K562 (cell line): Measurements from ENCODE around the gene NCMAP. TPM values are rescaled to one million over a fixed set of nuclear protein-coding genes. Genes with fewer than 3 reads are reported as not detected.

Experiments
- CREBBP ChIP-seq: IDR thresholded peaks from one replicate; pipeline ENCODE4 v1.6.1; 2012; ENCODE audit warnings: low read depth, mild to moderate bottlenecking, control low read depth, inconsistent platforms, low read length
- EGR1 ChIP-seq: fragments of 450-650 bp; conservative IDR thresholded peaks from 2 replicates; pipeline ENCODE4 v1.6.1; 2017; ENCODE audit warnings: mild to moderate bottlenecking
- HDGF ChIP-seq: fragments of 450-650 bp; IDR thresholded peaks from 2 replicates; pipeline ENCODE4 v1.6.1; 2016
- IFI16 ChIP-seq: fragments of 250-450 bp; sonication (Bioruptor Pico); IDR thresholded peaks from 2 replicates; pipeline ENCODE4 v2.1.2; 2022; ENCODE audit warnings: mild to moderate bottlenecking, inconsistent platforms
- MYC ChIP-seq, 2 experiments: fragments of 250-450 bp in 1 of 2; sonication (Bioruptor Pico) in 1 of 2; IDR thresholded peaks; 2 replicates each; pipeline versions ENCODE4 v1.5.1 to v1.6.1; 2012 to 2021; ENCODE audit warnings: low read depth in 2 of 2, borderline replicate concordance in 1 of 2, improper control_type of control experiment in 1 of 2, low read length in 1 of 2, mild to moderate bottlenecking in 1 of 2, moderate library complexity in 1 of 2
- NCOA4 ChIP-seq: fragments of 450-650 bp; IDR thresholded peaks from 2 replicates; pipeline ENCODE4 v1.6.1; 2018; ENCODE audit warnings: mild to moderate bottlenecking; ENCODE audit not compliant: partially characterized antibody
- RAD21 ChIP-seq, 2 experiments: fragments of 250-450 bp in 1 of 2; fragments of 450-650 bp in 1 of 2; sonication (Bioruptor Pico) in 1 of 2; formaldehyde crosslinking in 1 of 2; IDR thresholded peaks in 1 of 2; conservative IDR thresholded peaks in 1 of 2; 2 replicates each; pipeline versions ENCODE4 v1.4.0 to v1.8.0; 2020 to 2022; ENCODE audit warnings: mild to moderate bottlenecking in 2 of 2, moderate library complexity in 1 of 2
- RUNX1 ChIP-seq: sonication (generic); IDR thresholded peaks from 2 replicates; pipeline ENCODE4 v1.6.1; 2016; ENCODE audit warnings: antibody characterized with exemption, low read depth
- ZC3H11A ChIP-seq: IDR thresholded peaks from 2 replicates; pipeline ENCODE4 v1.6.1; 2012; ENCODE audit warnings: low read depth, low read length, improper control_type of control experiment
- ZKSCAN8 ChIP-seq: fragments of 200-800 bp; sonication (Bioruptor generic); IDR thresholded peaks from 2 replicates; pipeline ENCODE4 v1.6.1; 2016; ENCODE audit warnings: missing genetic modification characterization, missing compliant biosample characterization
- ZNF584 ChIP-seq: fragments of 200-800 bp; sonication (Bioruptor generic); IDR thresholded peaks from 2 replicates; pipeline ENCODE4 v1.6.1; 2016; ENCODE audit warnings: low read depth, mild to moderate bottlenecking, missing genetic modification characterization, missing compliant biosample characterization
- ZNF586 ChIP-seq: fragments of 450-650 bp; formaldehyde crosslinking; conservative IDR thresholded peaks from 2 replicates; pipeline ENCODE4 v1.4.0; 2020; ENCODE audit warnings: mild to moderate bottlenecking, moderate library complexity
- polyA plus RNA-seq, 8 experiments: library from polyadenylated mRNA; depleted of rRNA in 4 of 8; stranded (reverse) in 5 of 8; unstranded in 3 of 8; fragments of >200 nt; fragmentation: Nextera tagmentation in 2 of 8; fragmentation: Illumina TruSeq in 1 of 8; extraction: Ambion mirVana in 2 of 8; extraction: Trizol in 1 of 8; gene quantifications; 2 replicates each; pipeline versions ENCODE4 v1.2.1 to v1.2.3, GENCODE V29; 2011 to 2014; ENCODE audit warnings: inconsistent platforms in 1 of 8, missing spikeins in 1 of 8
- total RNA-seq, 7 experiments: library from RNA; depleted of rRNA in 6 of 7; stranded (reverse); fragments of >200 nt in 6 of 7; fragmentation: Illumina TruSeq in 2 of 7; extraction: Trizol in 2 of 7; gene quantifications; 2 replicates each; pipeline versions ENCODE4 v1.2.1 to v1.2.3, GENCODE V29; 2011 to 2021; ENCODE audit warnings: low replicate concordance in 1 of 7
- TF ChIP-seq, protein P1 (sequence below), 2 experiments: fragments of 450-650 bp; conservative IDR thresholded peaks; 2 replicates each; pipeline ENCODE4 v1.6.1; 2017; ENCODE audit warnings: mild to moderate bottlenecking in 2 of 2, moderate library complexity in 2 of 2
- TF ChIP-seq, protein P2 (sequence below): fragments of 250-450 bp; sonication (Bioruptor Pico); IDR thresholded peaks from 2 replicates; pipeline ENCODE4 v1.4.0; 2020
- TF ChIP-seq, protein P3 (sequence below): sonication (generic); formaldehyde crosslinking; IDR thresholded peaks from 2 replicates; pipeline ENCODE4 v1.8.0; 2022; ENCODE audit warnings: mild to moderate bottlenecking, missing genetic modification reagents

The NCMAP gene
- total and polyA plus RNA-seq, 9 of the 15 experiments (the other 6 are each of a cell fraction or from before 2014, with no cell fraction given) = 0.03 TPM; not detected in 8

DNA sequence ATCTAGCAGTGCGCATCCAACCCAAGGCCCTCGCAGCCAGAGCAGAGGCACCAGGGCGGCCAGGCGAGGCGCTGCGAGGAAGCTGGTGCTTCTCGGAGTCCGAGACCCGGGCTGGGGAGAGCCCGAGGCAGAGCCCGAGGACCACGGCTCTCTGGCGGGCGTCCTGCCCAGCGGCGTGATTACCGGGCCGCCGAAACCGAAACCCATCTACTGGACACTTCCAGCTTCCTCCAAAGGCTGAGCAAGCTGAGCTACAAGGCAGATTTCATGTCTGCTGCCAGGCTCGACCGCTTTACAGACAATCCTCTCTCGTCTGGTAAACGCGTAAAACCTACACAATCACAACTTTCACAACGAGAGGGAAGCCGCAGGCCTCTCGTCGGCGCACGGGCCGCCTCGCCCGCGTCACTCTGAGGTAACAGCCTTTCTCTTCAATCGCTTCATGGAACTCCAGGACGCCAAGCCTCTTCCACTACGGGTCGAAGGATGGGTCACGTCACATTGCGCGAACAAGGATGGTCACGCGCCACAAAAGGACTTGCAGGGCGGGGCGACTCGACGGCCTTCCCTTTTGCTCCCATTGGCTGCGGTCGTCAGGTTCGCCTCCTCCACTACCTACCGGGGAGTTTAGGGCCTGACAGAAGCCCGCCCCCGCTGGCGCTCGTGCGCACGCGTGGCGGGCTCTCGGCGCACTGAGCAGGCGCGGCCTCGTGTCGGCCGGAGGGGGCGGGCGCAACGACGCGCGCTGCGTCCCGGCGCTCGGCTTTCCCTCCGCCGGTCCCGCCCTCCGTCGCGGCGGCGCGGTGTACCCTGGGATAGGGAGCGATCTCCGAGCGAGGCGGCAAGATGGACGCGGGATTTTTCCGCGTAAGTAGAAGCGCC lies 86.8 kb downstream of the NCMAP start, which contains the start of gene SRRM1 (continued):
- TF ChIP-seq ZNF586 (CRISPR knock-in tag) = no peak
- TF ChIP-seq ZC3H11A = no peak
- TF ChIP-seq HDGF = no peak
- no peak for TF ChIP-seq RUNX1
- TF ChIP-seq, protein P1, sequence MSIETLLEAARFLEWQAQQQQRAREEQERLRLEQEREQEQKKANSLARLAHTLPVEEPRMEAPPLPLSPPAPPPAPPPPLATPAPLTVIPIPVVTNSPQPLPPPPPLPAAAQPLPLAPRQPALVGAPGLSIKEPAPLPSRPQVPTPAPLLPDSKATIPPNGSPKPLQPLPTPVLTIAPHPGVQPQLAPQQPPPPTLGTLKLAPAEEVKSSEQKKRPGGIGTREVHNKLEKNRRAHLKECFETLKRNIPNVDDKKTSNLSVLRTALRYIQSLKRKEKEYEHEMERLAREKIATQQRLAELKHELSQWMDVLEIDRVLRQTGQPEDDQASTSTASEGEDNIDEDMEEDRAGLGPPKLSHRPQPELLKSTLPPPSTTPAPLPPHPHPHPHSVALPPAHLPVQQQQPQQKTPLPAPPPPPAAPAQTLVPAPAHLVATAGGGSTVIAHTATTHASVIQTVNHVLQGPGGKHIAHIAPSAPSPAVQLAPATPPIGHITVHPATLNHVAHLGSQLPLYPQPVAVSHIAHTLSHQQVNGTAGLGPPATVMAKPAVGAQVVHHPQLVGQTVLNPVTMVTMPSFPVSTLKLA (conservative IDR thresholded peaks at IDR 0.05) = peak; percentile 79 to 90
- no peak for TF ChIP-seq CREBBP
- TF ChIP-seq RAD21 (CRISPR knock-in tag; conservative IDR thresholded peaks at IDR 0.05 in 1 of 2, IDR thresholded peaks at IDR 0.05 in 1 of 2) = no peak; a peak in 1 of 4 replicates
- TF ChIP-seq IFI16 (CRISPR knock-in tag) = no peak
- no peak for TF ChIP-seq ZKSCAN8 (CRISPR knock-in tag)
- TF ChIP-seq, protein P2, sequence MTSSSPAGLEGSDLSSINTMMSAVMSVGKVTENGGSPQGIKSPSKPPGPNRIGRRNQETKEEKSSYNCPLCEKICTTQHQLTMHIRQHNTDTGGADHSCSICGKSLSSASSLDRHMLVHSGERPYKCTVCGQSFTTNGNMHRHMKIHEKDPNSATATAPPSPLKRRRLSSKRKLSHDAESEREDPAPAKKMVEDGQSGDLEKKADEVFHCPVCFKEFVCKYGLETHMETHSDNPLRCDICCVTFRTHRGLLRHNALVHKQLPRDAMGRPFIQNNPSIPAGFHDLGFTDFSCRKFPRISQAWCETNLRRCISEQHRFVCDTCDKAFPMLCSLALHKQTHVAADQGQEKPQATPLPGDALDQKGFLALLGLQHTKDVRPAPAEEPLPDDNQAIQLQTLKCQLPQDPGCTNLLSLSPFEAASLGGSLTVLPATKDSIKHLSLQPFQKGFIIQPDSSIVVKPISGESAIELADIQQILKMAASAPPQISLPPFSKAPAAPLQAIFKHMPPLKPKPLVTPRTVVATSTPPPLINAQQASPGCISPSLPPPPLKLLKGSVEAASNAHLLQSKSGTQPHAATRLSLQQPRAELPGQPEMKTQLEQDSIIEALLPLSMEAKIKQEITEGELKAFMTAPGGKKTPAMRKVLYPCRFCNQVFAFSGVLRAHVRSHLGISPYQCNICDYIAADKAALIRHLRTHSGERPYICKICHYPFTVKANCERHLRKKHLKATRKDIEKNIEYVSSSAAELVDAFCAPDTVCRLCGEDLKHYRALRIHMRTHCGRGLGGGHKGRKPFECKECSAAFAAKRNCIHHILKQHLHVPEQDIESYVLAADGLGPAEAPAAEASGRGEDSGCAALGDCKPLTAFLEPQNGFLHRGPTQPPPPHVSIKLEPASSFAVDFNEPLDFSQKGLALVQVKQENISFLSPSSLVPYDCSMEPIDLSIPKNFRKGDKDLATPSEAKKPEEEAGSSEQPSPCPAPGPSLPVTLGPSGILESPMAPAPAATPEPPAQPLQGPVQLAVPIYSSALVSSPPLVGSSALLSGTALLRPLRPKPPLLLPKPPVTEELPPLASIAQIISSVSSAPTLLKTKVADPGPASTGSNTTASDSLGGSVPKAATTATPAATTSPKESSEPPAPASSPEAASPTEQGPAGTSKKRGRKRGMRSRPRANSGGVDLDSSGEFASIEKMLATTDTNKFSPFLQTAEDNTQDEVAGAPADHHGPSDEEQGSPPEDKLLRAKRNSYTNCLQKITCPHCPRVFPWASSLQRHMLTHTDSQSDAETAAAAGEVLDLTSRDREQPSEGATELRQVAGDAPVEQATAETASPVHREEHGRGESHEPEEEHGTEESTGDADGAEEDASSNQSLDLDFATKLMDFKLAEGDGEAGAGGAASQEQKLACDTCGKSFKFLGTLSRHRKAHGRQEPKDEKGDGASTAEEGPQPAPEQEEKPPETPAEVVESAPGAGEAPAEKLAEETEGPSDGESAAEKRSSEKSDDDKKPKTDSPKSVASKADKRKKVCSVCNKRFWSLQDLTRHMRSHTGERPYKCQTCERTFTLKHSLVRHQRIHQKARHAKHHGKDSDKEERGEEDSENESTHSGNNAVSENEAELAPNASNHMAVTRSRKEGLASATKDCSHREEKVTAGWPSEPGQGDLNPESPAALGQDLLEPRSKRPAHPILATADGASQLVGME (CRISPR knock-in tag) = no peak
- TF ChIP-seq, protein P3, sequence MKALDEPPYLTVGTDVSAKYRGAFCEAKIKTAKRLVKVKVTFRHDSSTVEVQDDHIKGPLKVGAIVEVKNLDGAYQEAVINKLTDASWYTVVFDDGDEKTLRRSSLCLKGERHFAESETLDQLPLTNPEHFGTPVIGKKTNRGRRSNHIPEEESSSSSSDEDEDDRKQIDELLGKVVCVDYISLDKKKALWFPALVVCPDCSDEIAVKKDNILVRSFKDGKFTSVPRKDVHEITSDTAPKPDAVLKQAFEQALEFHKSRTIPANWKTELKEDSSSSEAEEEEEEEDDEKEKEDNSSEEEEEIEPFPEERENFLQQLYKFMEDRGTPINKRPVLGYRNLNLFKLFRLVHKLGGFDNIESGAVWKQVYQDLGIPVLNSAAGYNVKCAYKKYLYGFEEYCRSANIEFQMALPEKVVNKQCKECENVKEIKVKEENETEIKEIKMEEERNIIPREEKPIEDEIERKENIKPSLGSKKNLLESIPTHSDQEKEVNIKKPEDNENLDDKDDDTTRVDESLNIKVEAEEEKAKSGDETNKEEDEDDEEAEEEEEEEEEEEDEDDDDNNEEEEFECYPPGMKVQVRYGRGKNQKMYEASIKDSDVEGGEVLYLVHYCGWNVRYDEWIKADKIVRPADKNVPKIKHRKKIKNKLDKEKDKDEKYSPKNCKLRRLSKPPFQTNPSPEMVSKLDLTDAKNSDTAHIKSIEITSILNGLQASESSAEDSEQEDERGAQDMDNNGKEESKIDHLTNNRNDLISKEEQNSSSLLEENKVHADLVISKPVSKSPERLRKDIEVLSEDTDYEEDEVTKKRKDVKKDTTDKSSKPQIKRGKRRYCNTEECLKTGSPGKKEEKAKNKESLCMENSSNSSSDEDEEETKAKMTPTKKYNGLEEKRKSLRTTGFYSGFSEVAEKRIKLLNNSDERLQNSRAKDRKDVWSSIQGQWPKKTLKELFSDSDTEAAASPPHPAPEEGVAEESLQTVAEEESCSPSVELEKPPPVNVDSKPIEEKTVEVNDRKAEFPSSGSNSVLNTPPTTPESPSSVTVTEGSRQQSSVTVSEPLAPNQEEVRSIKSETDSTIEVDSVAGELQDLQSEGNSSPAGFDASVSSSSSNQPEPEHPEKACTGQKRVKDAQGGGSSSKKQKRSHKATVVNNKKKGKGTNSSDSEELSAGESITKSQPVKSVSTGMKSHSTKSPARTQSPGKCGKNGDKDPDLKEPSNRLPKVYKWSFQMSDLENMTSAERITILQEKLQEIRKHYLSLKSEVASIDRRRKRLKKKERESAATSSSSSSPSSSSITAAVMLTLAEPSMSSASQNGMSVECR (CRISPR knock-in tag) = peak; percentile 89
- TF ChIP-seq NCOA4 = no peak
- TF ChIP-seq EGR1 = peak; percentile 95
- no peak for TF ChIP-seq ZNF584
- peak; percentile 89 for TF ChIP-seq MYC (IDR thresholded peaks at IDR 0.05; ENCODE audit: low read depth, low read length)
- TF ChIP-seq MYC (CRISPR knock-in tag; IDR thresholded peaks at IDR 0.05; ENCODE audit: borderline replicate concordance, low read depth) = no peak
